GDM1 (cell line): ENCODE results near the gene CD300LF.

Source experiments
- DNase-seq: peaks from one replicate; lab custom pipeline; 2025; lab: John Stamatoyannopoulos, UW

The CD300LF gene

DNA sequence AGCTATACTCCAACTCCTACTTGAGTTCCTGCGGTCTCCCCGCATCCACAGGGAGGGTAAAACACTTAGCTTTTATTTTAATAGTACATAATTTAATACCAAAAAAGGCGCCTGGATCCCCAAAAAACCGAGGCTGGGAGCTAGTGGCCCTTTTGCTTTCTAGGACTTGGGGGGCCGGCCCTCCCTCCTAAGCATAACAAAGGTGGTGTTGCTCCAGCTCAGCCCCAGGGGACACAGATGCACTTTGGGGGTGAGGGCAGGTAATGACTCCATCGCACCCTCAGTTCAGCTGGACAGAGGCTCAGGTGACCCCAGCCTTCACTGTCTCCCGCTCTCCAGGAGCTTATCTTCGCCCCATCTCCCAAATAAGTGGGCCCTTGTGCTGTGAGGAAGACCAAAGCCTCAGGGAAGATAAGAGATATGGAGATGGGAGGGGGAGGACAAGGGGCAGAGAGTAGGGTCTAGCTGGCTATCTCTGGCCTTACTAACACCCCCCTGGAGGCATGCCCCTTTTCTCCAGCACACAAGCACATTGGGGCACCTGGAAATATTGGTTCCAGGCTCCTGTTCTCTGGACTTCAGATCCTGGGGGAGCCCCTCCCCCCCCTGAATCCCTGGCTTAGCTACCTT is 32.9 kb upstream of the CD300LF start:
- DNase-seq: no peak

DNA sequence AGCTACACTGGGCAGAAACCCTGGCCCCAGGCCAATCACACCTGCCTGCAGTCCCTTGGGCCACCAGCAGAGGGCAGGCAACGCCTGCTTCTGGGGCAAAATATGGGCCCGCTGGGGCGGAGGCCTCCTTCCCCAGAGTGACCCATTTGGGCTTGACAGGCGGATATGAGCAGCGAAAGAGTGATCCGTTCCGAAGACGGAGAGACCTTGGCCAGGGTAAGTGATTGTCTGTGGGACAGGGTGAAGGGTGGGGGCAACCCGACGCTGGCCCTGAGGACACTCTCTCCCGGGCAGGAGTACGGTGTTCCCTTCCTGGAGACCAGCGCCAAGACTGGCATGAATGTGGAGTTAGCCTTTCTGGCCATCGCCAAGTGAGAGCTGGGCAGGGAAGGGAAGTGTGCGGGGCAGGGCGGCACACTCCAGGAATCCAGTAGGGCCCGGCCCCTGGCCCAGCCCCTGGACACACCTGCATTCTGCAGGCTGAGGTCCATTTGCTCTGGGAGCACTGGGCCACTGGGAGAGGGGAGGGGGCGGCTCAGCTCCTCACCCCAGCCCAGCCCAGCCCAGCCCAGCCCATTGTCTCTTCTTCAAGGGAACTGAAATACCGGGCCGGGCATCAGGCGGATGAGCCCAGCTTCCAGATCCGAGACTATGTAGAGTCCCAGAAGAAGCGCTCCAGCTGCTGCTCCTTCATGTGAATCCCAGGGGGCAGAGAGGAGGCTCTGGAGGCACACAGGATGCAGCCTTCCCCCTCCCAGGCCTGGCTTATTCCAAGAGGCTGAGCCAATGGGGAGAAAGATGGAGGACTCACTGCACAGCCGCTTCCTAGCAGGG is 32.2 kb upstream of the CD300LF start:
- DNase-seq: peak; percentile 49

DNA sequence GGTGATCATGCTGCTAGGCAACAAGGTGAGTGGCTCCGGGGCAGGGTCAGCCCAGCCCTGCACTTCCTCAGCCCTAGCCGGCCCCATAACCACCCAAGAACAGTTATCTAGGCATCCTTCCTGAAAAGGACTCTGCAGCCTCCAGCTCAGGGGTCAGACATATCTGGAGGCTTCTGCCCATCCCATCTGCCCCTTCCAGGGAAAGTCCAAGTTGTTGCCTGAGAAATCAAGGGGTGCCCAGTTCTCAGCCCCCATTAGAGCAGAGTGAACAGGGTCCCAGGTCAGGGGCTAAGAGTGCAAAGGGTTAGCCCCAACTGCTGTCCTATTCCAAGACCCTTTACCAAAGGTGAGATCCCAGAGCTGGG is 31.6 kb upstream of the CD300LF start:
- DNase-seq: no peak

DNA sequence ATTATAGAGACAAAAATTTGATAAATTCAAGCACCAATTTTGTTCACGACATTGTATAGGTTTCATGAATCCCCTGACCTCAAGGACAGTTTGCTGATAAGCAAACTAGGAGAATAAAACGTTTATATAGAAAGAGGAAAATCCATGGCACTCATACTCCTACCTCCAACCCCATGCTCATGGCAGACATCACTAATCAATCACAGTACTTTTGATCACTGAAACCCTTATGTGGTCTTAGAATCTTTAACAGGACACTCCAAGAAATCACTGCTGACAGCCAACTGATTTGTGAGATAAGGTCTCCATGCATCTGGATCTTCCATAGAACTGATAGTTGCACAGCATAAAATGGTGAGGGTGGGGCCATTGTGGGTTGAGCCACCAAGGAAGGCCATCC is 31.0 kb upstream of the CD300LF start:
- no peak for DNase-seq

DNA sequence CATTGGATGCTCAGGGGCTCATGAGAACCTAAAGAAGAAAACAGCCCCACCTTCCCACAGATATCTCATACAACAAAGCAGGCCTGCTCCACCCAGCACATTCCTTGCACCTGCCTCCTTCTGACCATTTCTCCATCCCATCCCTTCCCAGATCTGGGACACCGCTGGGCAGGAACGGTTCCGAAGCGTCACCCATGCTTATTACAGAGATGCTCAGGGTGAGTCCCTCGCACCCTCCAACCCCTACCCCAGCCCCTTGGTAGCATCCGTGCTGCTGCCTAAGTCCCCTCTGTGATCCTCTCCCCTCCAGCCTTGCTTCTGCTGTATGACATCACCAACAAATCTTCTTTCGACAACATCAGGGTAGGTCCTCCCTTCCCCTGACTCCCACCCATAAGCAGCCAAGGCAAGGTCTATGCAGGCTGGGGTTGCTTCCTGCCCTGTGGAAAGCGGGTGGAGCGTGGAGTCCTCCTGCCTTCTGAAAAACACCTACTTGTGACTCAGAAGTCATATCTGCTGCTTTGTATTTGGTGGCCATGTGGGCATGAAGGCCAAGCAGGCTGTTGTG is 30.3 kb upstream of the CD300LF start:
- DNase-seq: no peak

DNA sequence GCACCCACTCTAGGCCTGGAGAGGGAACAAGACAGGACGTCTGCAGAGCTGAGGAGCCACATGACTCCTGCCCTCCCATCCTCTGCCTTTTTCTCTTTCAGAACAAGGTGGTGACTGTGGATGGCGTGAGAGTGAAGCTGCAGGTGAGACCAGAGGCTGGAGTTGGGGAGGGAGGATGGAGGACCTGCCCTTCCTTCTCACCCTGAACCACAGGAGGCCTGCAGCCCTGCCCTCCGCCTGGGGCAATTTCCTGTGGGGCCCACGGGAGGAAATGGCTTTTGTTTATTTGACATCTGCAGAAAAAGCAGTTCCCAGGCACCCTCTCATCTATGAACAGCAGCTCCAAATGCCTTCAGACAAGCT is 29.4 kb upstream of the CD300LF start:
- peak; percentile 73 for DNase-seq

DNA sequence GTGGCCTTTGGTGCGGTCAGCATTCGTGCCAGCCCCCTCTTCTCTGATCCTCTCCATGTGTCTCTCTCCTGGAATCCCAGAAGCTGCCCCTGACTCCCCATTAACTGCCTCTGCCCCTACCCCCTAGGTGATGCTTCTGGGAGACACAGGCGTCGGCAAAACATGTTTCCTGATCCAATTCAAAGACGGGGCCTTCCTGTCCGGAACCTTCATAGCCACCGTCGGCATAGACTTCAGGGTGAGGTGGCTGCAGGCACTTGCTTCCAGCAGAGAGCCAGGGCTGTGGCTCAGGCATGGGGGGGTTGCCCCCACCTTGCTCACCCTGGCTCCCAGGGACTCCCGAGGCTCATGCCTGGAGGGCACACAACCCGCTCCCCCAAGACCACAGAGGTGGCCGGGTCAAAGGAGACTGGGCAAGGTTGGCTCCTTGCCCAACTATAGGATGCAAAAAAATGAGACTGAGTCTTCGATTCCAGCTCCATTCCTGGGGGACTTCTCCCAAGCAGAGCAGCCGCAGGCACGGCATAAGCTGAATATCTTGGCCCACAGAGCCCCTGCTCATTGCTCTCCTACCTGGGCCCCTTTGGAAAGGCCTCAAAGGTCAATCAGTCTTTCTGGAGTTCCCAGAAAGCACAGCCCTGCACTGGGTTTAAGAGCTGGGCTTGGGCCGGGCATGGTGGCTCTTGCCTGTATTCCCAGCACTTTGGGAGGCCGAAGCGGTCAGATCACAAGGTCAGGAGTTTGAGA is 28.1 kb upstream of the CD300LF start:
- DNase-seq: no peak

DNA sequence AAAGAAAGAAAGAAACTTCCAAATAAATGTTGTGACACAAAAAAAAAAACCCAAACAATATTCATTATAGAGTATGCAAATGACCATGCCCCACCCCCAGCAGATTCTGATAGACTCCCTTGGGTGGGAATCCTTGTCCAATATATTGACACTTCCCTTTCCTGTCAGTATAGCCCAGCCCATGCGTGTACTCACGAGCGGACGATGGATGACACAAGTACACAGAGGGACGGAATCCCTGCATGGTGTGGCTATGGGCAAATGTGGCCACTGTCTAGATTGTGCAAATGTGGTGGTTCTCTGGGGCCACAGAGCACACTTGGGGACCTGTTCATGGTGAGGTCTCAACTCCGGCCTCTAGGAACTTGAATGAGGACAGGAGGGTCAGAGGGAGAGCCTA is 27.4 kb upstream of the CD300LF start:
- DNase-seq: no peak

DNA sequence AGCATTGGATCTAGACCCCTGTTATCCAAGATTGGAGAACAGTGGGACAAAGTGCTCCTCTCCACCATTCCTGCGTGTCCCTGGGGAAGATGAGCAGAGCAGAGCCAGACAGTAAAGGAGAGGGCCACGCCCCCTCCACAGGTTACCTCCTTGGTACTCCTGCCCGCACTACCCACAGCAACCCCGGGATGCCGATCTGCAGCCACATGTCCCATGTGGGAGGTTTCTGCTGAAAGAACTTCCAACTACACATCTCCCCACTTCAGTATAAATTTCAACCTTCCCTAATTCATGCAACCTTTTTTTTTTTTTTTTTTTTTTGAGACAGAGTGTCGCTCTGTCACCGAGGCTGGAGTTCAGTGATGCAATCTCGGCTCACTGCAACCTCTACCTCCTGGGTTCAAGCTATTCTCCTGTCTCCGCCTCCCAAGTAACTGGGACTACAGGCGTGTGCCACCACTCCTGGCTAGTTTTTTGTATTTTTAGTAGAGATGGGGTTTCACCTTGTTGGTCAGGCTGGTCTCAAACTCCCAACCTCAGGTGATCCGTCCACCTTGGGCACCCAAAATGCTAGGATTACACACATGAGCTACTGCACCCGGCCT is 26.6 kb upstream of the CD300LF start:
- DNase-seq: no peak

DNA sequence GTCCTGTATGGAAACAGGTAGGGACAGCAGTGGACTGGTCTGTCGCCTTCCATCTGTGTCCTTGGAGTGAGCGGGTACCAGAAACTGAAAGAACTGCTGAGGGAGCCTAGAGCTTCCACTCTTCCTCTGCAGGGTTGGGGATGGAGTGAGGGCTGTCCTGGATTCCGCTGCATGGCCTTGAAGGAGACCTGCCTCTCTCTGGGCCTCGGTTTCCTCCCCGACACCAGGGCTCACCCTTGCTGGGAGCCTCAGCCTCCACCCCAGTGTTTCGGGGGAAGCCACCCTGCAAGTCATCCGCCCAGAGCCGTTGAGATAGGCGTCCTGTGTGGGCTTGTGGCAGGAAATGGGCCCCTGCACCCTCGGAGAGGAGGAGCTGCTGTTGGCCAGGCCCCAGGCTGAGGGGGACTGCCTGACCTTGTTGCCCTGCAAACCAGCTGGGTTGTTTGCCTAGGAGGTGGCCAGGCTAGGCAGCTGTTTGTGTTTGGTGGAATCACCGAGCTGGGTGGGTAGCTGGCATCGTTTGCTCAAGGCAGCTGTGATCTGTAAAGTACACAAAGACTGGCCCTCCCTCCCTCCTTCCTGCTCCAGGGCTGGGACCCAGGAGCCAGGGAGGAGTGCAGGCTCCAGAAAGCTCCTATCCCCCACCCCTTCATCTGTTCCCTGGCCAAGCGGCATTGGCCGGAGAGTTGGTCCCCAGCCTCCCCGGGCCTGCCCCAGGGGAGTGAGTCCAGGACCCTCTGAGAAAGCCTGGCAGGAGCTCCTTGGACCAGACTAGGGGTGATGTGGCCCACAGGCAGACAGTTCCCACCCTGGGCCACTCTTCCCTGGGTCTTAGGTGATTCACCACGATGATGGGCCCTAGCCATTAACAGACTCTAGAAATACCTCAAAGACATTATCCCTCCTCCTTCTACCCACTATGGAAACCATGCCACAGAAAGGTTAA is 25.6 kb upstream of the CD300LF start:
- peak; percentile 95 for DNase-seq

DNA sequence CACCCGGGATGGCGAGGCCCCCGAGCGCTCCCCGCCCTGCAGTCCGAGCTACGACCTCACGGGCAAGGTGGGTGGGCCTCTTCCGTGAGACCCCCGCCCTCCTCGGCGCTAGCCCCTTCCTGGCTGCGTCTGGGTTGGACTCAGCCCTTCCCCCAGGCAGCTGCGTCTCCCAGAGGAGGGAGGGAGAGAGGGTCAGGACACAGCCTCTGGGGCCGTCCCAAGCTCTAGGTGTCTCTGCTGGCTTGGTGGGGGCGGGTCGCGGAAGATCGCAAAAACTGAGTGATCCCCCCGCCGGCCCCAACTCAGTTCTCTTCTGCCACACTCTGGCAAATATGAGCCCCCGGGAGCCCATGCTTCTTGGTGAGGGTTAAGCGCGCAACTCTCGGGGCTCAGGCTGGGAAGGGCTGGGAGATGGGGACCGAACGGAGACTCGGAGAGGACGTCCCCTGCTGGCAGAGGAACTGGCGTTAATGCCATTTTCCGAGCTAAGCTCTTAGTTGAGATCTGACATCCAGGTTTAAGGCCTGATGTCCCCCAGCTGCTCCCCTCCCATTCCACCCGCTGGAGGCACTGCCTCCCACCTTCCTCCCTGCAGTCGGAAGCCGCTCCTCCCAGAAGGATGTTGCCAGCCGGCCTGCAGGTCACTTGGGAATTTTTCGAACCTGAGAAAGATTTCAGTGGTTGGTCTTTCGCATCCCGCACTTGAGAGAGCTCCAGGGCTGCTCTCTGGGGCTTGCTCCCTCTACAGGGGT is 24.8 kb upstream of the CD300LF start:
- peak; percentile 65 for DNase-seq

DNA sequence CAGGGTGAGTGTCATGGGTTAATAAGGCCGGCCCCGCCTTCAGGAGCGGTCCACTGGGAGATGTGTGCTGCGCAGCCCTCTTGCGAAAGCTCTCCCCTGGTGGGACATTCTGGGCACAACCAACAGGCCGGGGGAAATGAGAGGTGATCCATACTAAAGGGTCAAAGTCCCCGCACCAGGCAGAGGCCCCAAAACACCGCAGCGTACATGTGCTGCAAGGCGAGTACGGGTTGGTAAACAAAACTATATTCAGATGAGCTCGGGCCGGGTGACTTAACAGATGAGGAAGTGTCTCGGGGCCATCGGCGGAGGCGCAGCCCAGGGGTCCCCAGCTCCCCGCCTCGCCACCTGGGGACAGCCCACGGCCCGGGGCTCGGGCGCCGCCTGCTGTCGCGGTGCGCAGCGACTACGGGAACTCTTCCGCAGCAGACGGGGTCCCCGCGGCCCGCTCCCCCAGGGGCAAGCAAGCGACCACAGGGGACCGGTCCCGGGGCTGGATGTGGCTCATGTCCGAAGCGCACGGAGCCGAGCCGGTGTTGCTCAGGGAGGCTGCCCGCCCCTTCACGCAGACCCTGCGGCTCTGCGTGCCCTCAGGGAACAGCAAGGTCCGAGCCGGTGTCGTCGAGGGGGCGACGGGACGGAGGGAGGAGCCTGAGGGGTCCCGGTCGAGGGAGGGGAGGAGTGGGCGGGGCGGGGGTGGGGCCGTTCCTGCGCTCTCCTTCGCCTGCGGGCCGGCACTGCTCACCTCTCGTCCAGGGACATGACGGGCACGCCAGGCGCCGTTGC is 24.0 kb upstream of the CD300LF start, which contains the start of gene RAB37:
TSS of gene RAB37 (plus strand) at position 744 of the 786 bp plus-strand sequence. CDS start at position 761, 17 bp downstream.
- peak; percentile 86 for DNase-seq

DNA sequence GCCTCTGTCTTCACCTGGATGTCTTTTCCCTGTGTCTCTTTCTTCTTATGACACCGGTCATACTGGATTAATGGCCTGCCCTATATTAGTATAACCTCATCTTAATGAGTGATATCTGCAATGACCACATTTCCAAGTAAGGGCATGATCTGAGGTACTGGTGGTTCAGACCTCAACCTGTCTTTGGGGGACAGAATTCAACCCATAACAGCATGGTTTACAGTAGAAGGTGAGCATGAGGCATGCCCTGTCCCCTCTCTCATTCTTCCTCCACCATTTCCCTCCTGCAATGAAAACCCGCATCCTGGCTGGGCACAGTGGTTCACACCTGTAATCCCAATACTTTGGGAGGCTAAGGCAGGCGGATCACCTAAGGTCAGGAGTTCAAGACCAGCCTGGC is 21.5 kb upstream of the CD300LF start:
- DNase-seq: no peak

DNA sequence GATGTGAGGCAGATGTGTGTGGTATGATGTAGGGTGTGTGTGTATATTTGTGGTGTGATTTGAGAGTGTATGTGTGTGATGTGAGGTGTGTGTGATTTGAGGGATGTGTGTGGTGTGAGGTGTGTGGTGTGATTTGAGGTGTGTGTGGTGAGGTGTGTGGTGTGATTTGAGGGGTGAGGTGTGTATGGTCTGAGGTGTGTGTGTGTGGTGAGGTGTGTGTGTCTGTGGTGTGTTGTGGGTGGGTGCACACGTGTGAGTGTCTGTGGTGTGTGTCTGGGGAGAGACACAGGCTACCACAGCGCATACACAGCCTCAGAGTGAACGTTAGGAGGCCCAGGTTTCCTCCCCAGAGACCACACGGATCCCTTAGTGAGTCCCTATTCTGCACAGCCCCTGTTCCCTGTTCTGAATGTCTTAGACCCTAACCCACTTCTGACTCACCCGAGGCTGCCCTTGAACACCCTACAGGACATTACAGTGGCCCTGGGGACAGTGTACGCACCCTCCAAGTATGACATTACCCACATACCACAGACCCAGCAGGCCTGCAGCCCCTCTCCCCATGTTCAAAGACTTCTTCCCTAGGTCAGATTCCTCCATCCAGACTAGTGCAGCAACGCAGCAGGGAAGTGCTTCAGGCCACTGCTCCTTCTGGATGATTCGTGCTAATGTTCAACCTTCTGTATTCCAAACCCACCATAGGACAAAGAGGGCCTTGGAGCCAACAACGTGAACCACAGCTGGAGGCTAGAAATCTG is 20.8 kb upstream of the CD300LF start:
- no peak for DNase-seq

DNA sequence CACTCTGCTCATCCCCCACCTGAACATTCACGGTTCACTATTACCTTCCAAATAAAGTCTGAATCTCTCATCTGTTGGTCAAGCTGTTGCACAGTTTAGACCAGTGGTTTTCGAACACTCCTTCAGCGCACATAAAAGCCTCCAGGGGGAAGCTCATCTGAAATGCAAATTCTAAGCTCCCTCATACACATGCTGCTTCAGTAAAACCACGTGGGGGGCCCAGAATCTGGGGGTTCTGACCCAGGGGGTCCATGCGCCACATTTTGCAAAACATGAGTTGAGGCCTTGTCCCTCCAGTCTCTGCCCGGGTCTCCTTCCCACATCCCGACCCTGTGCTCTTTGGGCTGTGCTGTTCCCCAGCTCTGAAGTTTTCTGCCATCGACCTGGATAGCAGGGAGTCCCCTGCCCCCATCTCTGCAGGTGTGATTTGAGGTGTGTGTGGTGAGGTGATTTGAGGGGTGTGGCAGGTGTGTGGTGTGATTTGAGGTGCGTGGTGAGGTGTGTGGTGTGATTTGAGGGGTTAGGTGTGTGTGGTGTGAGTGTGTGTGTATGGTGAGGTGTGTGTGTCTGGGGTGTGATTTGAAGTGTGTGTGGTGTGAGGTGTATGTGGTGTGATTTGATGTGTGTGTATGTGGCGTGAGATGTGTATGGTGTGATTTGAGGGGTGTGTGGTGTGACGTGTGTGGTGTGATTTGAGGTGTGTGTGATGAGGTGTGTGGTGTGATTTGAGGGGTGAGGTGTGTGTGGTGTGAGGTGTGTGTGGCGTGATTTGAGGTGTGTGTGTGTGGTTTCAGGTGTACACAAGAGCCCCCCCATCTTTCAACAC is 19.5 kb upstream of the CD300LF start:
- DNase-seq: no peak

DNA sequence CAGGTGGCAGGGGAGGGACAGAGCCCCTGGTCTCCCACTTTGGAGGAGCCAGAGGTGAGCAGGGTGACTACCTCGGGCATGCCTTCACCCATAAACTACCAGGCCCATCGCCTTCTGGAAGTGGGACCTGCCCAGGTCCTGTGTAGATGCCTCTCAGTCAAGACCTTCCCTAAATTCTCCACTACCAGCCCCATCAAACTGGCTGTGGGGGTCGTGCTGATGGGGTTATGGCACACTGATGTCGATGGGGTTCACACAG is 18.6 kb upstream of the CD300LF start:
- DNase-seq: no peak

DNA sequence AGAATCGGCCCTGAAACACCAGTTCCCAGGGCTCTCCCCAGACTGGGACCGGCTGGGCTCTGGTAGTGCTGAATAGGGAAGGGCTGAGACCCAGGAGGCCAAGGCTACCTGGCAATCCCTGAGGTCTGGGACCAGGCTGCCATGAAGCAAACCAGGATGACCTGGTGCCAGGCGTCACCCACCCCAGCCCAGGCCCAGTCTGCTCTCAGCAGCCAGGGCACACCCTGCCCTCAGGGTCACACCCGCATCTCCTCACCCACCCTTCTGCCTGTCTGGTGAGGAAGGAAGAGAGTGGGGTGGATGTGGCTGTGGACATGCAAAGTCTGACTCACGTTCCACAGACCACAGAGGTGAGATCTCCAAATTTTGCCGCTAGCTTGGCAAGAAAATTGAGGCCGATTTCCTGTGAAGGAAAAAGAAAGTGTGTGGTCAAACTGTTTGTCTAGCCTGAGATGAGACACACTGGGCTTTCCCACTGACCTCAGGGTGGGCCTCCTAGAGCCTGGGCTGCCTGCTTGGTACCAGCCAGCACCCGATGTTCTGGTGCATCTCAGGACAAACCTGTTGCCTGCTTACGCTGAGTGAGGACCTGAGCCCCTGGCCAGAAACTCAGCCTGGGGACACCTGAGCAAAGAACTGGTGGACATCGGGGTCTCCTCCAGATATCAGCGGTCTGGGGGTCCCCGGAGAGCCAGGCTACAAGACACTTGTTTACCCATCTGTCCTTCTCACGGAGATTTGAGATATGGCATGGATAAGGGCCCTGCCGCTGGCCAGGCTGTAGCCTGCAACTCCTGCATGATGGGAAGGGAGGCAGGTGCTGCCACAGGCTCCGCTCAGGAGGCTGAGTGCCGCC is 18.0 kb upstream of the CD300LF start:
- DNase-seq: peak; percentile 60
